PC-9 (cell line): ENCODE data around the gene METTL22.

Source experiments
- EZH2 ChIP-seq: fragments of 200-600 bp; sonication (generic); IDR thresholded peaks from 2 replicates; pipeline ENCODE4 v1.8.0; 2017; ENCODE audit warnings: antibody characterized with exemption, low read depth
- TF ChIP-seq, protein P1 (sequence below): fragments of 200-600 bp; sonication (generic); conservative IDR thresholded peaks from 2 replicates; pipeline ENCODE4 v1.6.1; 2017; ENCODE audit warnings: mixed run types, antibody characterized with exemption, mild to moderate bottlenecking, moderate library complexity

GRCh38 chr16:8595783-8596182 is 25.7 kb upstream of the METTL22 start:
- TF ChIP-seq EZH2, result no peak
- TF ChIP-seq, protein P1, sequence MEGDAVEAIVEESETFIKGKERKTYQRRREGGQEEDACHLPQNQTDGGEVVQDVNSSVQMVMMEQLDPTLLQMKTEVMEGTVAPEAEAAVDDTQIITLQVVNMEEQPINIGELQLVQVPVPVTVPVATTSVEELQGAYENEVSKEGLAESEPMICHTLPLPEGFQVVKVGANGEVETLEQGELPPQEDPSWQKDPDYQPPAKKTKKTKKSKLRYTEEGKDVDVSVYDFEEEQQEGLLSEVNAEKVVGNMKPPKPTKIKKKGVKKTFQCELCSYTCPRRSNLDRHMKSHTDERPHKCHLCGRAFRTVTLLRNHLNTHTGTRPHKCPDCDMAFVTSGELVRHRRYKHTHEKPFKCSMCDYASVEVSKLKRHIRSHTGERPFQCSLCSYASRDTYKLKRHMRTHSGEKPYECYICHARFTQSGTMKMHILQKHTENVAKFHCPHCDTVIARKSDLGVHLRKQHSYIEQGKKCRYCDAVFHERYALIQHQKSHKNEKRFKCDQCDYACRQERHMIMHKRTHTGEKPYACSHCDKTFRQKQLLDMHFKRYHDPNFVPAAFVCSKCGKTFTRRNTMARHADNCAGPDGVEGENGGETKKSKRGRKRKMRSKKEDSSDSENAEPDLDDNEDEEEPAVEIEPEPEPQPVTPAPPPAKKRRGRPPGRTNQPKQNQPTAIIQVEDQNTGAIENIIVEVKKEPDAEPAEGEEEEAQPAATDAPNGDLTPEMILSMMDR, result no peak
